Breast epithelium (tissue), 3 donors: ENCODE data around the gene TRMT10B.

Experiments
- POLR2A ChIP-seq: fragments of 450-650 bp; IDR thresholded peaks from one replicate; pipeline ENCODE4 v1.6.1; 2016; ENCODE audit warnings: antibody characterized with exemption, mild to moderate bottlenecking, moderate library complexity
- POLR2AphosphoS5 ChIP-seq, 3 donors: sonication (generic); formaldehyde crosslinking; IDR thresholded peaks; one replicate each; pipeline ENCODE4 v1.6.1; 2017; ENCODE audit warnings: antibody characterized with exemption in 3 of 3
- TF ChIP-seq, protein P1 (sequence below), 3 donors: fragments of 450-650 bp; IDR thresholded peaks; one replicate each; pipeline ENCODE4 v1.5.1; 2016 to 2017; ENCODE audit warnings: antibody characterized with exemption in 3 of 3, mild to moderate bottlenecking in 3 of 3, moderate library complexity in 3 of 3

DNA sequence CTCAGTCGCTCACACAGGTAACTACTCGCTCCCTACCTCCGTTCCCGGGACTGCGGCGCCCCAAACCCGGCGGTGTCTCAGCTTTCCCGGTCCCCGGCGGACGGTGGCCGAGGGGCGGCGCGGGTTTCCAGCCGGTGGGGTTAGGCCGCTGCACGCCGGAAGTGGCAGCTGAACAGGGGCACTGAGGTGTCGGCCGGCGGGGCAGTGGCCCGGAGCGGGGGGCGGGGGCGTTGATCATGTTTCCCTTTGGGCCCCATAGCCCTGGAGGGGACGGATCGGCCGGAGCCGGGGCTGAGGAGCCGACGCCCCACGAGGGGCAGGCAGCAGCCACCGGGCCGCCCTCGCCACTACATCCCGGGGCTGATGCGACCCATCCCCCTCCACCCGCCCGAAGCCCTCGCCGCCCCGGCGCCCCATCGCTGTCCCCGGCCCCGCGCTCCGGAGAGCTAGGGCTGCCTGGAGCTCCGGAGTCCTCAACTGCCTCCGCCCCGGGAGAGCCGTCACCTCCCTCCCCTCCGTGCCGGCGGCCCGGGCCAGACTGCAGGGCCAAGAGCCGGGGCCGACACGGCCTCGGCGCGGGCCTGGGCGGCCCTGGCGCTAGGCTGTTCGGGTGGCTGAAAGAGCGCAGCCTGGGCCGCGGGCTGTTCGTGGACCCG, 47.2 kb downstream of the TRMT10B start, which contains the start of gene DCAF10:
- TF ChIP-seq, protein P1, sequence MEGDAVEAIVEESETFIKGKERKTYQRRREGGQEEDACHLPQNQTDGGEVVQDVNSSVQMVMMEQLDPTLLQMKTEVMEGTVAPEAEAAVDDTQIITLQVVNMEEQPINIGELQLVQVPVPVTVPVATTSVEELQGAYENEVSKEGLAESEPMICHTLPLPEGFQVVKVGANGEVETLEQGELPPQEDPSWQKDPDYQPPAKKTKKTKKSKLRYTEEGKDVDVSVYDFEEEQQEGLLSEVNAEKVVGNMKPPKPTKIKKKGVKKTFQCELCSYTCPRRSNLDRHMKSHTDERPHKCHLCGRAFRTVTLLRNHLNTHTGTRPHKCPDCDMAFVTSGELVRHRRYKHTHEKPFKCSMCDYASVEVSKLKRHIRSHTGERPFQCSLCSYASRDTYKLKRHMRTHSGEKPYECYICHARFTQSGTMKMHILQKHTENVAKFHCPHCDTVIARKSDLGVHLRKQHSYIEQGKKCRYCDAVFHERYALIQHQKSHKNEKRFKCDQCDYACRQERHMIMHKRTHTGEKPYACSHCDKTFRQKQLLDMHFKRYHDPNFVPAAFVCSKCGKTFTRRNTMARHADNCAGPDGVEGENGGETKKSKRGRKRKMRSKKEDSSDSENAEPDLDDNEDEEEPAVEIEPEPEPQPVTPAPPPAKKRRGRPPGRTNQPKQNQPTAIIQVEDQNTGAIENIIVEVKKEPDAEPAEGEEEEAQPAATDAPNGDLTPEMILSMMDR (IDR thresholded peaks at IDR 0.05) = peak in 1 of 3 donors; percentile 15
- TF ChIP-seq POLR2A = peak; percentile 42
- TF ChIP-seq POLR2AphosphoS5 (IDR thresholded peaks at IDR 0.05) = peak; percentile 74 to 89 (median 88)
